Ectodermal cell (in vitro differentiated cells): ENCODE data around the gene RNF39.

Experiments
- H3K27ac ChIP-seq: 2 replicates; pipeline ENCODE4 v1.7.0; 2013; ENCODE audit warnings: mild to moderate bottlenecking, low read depth, low read length; ENCODE audit not compliant: insufficient read depth, poor library complexity, severe bottlenecking
- H3K27me3 ChIP-seq: 2 replicates; pipeline ENCODE4 v1.7.0; 2013; ENCODE audit warnings: mild to moderate bottlenecking, low read length; ENCODE audit not compliant: insufficient read depth, control insufficient read depth, poor library complexity, severe bottlenecking
- H3K36me3 ChIP-seq: one replicate; pipeline ENCODE4 v1.7.0; 2013; ENCODE audit warnings: low read length; ENCODE audit not compliant: control insufficient read depth, insufficient read depth
- H3K4me1 ChIP-seq: one replicate; pipeline ENCODE4 v1.7.0; 2013; ENCODE audit warnings: low read length; ENCODE audit not compliant: control insufficient read depth, insufficient read depth
- H3K4me3 ChIP-seq: 2 replicates; pipeline ENCODE4 v1.7.0; 2013; ENCODE audit warnings: low read depth, low read length, control low read depth; ENCODE audit not compliant: insufficient read depth
- H3K9me3 ChIP-seq: 2 replicates; pipeline ENCODE4 v1.7.0; 2013; ENCODE audit warnings: mild to moderate bottlenecking, low read length, moderate library complexity; ENCODE audit not compliant: control insufficient read depth
- WGBS, 2 experiments: methylation state at CpG; one replicate each; pipeline ENCODE4 v1.1.7; 2013; ENCODE audit warnings: missing lambda C conversion rate in 2 of 2; 5-methylcytosine and 5-hydroxymethylcytosine counted together

RNF39 gene

GRCh38 chr6:30071858-30072257 is 3.7 kb downstream of the RNF39 start:
- H3K4me1 ChIP-seq: peaks cover 26% of the 10 kb centered on the region
- WGBS, 2 experiments: 50 to 55% methylated on average over 3 of the region's 3 CpGs
- H3K36me3 ChIP-seq: no peaks in the 10 kb centered on the region
- H3K9me3 ChIP-seq: no peaks in the 10 kb centered on the region
- no peak overlapping the region for H3K4me3 ChIP-seq
- H3K27me3 ChIP-seq: peaks cover 68% of the 10 kb centered on the region
- no peak overlapping the region for H3K27ac ChIP-seq

- 17 to 20% methylated on average over 68 of the region's 68 CpGs for WGBS, 2 experiments
These were observed 4.3 kb downstream of the RNF39 start for GRCh38 chr6:30071081-30071818.

DNA sequence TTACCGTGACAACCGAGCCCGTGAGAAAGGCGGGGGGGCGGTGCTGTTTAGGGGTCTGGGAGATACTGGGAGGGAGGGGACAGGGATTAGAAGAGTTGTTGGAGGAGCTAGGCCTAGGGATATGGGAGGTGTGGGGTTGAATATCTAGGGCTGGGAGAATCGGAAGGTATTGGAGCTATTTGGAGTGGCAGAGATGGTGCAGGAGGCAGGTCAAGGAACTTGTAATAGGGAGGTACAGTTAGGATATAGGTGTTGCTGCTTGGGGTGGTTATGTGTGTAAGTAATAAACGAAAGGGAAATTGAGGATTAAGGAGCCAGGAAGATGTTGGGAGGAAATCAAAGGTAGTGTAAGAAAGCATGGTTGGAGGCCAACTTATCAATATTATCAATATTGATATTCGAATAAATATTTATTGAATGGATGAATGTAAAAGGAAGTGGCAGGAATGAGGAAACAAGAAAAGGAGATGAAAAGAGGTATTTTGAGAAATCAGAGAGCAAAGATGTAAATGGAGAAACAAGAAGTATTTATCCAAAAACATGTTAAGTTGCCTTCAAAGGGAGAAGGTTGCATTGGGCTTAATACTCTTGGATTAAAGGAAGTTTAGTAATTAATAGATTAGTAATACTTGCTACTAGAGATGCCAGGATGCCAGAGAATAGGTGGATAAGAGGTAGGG is 8.0 kb downstream of the RNF39 start:
- Histone ChIP-seq H3K4me1 (peaks cover 15% of the 10 kb centered on the region), H3K4me3 (peak overlapping the region; percentile 70), H3K27ac (peak overlapping the region; percentile 88), H3K9me3 (no peaks in the 10 kb centered on the region), H3K36me3 (no peaks in the 10 kb centered on the region), H3K27me3 (peaks cover 25% of the 10 kb centered on the region)
- 17% methylated on average over 8 of the region's 8 CpGs for WGBS, 2 experiments

More at GRCh38 chr6:30071081-30071818, 4.3 kb downstream of the RNF39 start:
- Histone ChIP-seq H3K4me3 (peak overlapping the region; percentile 18), H3K36me3 (no peaks in the 10 kb centered on the region), H3K9me3 (no peaks in the 10 kb centered on the region), H3K4me1 (peaks cover 26% of the 10 kb centered on the region), H3K27me3 (peaks cover 61% of the 10 kb centered on the region), H3K27ac (no peak overlapping the region)

GRCh38 chr6:30066577-30067459 is 8.8 kb downstream of the RNF39 start, which contains the start of gene PPP1R11:
Gene PPP1R11 (plus strand): TSS chr6:30067198. CDS start chr6:30067411, 213 bp downstream.
- Histone ChIP-seq H3K36me3 (no peaks in the 10 kb centered on the region), H3K4me1 (peaks cover 15% of the 10 kb centered on the region), H3K27ac (peak within 1 kb of the TSS; percentile 88), H3K9me3 (no peaks in the 10 kb centered on the region), H3K27me3 (peaks cover 17% of the 10 kb centered on the region), H3K4me3 (peak within 1 kb of the TSS; percentile 70)
- 1% methylated on average over 46 of the region's 46 CpGs for WGBS, 2 experiments

DNA sequence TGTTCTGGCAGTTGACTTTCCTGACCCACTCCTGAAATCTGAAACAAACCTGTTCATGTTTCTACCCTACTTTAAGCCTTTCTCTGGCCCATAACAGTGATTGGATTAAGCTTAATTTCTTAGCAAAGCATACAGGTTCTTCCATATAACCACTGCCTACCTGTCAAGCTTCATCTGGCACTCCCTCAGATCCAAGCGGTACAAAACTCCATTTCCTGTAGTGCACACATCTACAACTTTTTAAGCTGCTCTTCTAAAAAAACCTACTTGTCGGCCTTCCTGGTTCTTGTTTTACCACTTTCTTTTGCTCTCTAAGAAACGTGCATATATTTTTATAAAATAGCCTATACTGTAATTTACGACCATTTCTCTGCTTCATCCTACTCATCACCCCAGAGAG is 9.5 kb downstream of the RNF39 start:
- Histone ChIP-seq H3K27me3 (peaks cover 10% of the 10 kb centered on the region), H3K4me3 (peak overlapping the region; percentile 70), H3K4me1 (peaks cover 15% of the 10 kb centered on the region), H3K9me3 (no peaks in the 10 kb centered on the region), H3K27ac (peak overlapping the region; percentile 88), H3K36me3 (no peaks in the 10 kb centered on the region)
- 48 to 54% methylated on average over 4 of the region's 4 CpGs for WGBS, 2 experiments

GRCh38 chr6:30063315-30063714 is 12.3 kb downstream of the RNF39 start:
- Histone ChIP-seq H3K27ac (no peak overlapping the region), H3K9me3 (no peaks in the 10 kb centered on the region), H3K4me1 (peaks cover 20% of the 10 kb centered on the region), H3K27me3 (no peaks in the 10 kb centered on the region), H3K4me3 (no peak overlapping the region), H3K36me3 (no peaks in the 10 kb centered on the region)
- WGBS, 2 experiments: 91 to 100% methylated on average over 2 of the region's 2 CpGs

- H3K4me1 ChIP-seq: peaks cover 15% of the 10 kb centered on the region
- no peak overlapping the region for H3K4me3 ChIP-seq
- no peaks in the 10 kb centered on the region for H3K9me3 ChIP-seq
- H3K27ac ChIP-seq: no peak overlapping the region
- no peaks in the 10 kb centered on the region for H3K36me3 ChIP-seq
- no peaks in the 10 kb centered on the region for H3K27me3 ChIP-seq
- WGBS, 2 experiments: 94 to 100% methylated on average over 5 to 6 of the region's 7 CpGs
These were observed 12.9 kb downstream of the RNF39 start for GRCh38 chr6:30062471-30063178.

DNA sequence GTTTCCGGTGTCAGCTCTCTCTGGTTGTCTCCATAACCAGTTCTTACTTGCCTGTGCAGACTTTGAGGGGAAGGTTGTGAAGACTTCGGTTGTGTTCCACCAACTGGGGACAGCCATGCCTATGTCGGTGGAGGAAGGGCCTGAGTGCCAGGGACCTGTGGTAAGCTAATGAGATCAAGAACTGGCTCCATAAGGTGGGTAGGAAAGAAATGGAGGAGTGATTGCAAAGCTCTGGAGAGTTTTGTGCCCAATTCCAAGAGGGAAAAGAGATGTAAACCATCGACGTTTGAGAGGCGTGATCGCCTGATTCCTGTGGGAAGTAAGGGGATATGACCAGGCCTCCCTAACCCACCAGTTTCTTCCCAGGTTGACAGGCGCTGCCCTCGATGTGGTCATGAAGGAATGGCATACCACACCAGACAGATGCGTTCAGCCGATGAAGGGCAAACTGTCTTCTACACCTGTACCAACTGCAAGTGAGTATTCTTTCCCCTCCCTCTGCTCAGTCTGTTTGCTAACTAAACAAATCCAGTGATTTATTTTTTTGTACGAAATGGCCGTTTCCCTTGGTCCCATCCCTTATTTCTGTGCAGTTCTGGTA is 13.6 kb downstream of the RNF39 start:
- Histone ChIP-seq H3K4me1 (peaks cover 14% of the 10 kb centered on the region), H3K4me3 (peak overlapping the region; percentile 100), H3K36me3 (no peaks in the 10 kb centered on the region), H3K27me3 (no peaks in the 10 kb centered on the region), H3K9me3 (no peaks in the 10 kb centered on the region), H3K27ac (no peak overlapping the region)
- WGBS, 2 experiments: 62 to 69% methylated on average over 11 to 13 of the region's 13 CpGs

GRCh38 chr6:30061092-30061857 is 14.3 kb downstream of the RNF39 start, which contains the start of gene POLR1H:
Gene POLR1H (plus strand): TSS chr6:30061265. CDS start chr6:30061525, 260 bp downstream.
- no peaks in the 10 kb centered on the region for H3K27me3 ChIP-seq
- WGBS, 2 experiments: 0 to 1% methylated on average over 48 of the region's 48 CpGs
- H3K4me1 ChIP-seq: peaks cover 14% of the 10 kb centered on the region
- peak within 1 kb of the TSS; percentile 54 for H3K27ac ChIP-seq
- no peaks in the 10 kb centered on the region for H3K36me3 ChIP-seq
- H3K9me3 ChIP-seq: no peaks in the 10 kb centered on the region
- H3K4me3 ChIP-seq: peak within 1 kb of the TSS; percentile 100
